Measurements from ENCODE around the gene SUGCT. TPM values are rescaled to one million over a fixed set of nuclear protein-coding genes. Genes with fewer than 3 reads are reported as not detected.

SUGCT gene
- total RNA-seq, 2 experiments from 2014 or later, result 0.76 to 1.5 TPM

DNA sequence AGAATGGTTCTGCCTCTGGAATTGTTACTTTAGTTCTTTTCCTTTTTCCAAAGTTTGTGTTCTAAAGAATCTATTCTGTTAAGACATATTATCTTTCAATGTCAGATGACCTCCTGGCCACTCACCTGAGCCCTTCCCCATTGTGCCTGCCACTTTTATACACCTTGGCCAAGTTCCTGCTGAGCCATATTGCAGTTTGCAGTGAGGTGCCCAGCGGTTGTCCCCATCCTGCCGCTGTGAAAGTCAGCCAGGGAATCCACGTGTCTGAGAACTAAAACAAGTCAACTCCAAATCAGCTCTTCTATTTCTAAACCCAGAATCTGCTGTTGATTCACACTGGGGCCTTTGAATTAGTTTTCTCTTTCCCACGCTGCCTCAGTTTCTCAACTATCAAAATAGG is 641.1 kb downstream of the SUGCT start:
- Mint-ChIP-seq H3K9me3 (no peaks in the 10 kb centered on the region), H3K36me3 (no peaks in the 10 kb centered on the region), H3K4me1 (ENCODE audit: low read depth) (no peaks in the 10 kb centered on the region), H3K4me3 (no peak overlapping the region), H3K27me3 (no peaks in the 10 kb centered on the region), H3K27ac (no peak overlapping the region)
- intact Hi-C loops (cut with micrococcal nuclease), result no loop called here
- DNase-seq, result no peak
- ChIA-PET POLR2A (no interaction called here), CTCF (no interaction called here)

- H3K27ac Mint-ChIP-seq, result no peak overlapping the region
- H3K27me3 Mint-ChIP-seq, result no peaks in the 10 kb centered on the region
- POLR2A ChIA-PET, result no interaction called here
- H3K9me3 Mint-ChIP-seq, result no peaks in the 10 kb centered on the region
- intact Hi-C loops (cut with micrococcal nuclease), result no loop called here
- H3K4me1 Mint-ChIP-seq (ENCODE audit: low read depth), result no peaks in the 10 kb centered on the region
- no peak overlapping the region for H3K4me3 Mint-ChIP-seq
- H3K36me3 Mint-ChIP-seq, result no peaks in the 10 kb centered on the region
- no peak for DNase-seq
- CTCF ChIA-PET, result no interaction called here
Measured at GRCh38 chr7:40777730-40778312, 643.0 kb downstream of the SUGCT start.

DNA sequence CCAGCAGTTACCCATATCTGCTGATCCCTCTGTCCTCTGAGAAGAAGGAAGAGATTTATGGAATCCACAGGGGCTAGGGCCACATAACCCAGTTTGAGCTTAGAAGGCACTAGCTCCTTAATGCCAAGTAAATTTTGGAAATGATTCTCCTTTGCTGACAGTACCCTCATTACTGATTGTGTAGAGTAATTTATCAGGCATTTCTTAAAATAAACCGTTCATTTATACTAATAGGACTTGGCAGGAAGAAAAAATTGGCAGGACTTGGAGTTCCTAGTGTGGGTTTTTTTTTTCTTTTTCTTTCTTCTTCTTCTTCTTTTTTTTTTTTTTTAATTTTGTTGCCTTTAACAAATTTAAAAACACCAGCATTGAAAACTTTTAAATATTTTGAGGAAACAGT is 645.7 kb downstream of the SUGCT start:
- DNase-seq, result no peak
- H3K36me3 Mint-ChIP-seq, result no peaks in the 10 kb centered on the region
- no peaks in the 10 kb centered on the region for H3K4me1 Mint-ChIP-seq (ENCODE audit: low read depth)
- no peaks in the 10 kb centered on the region for H3K27me3 Mint-ChIP-seq
- ChIA-PET POLR2A (no interaction called here), CTCF (no interaction called here)
- intact Hi-C loops (cut with micrococcal nuclease), result no loop called here
- no peak overlapping the region for H3K4me3 Mint-ChIP-seq
- H3K9me3 Mint-ChIP-seq, result no peaks in the 10 kb centered on the region
- H3K27ac Mint-ChIP-seq, result no peak overlapping the region

DNA sequence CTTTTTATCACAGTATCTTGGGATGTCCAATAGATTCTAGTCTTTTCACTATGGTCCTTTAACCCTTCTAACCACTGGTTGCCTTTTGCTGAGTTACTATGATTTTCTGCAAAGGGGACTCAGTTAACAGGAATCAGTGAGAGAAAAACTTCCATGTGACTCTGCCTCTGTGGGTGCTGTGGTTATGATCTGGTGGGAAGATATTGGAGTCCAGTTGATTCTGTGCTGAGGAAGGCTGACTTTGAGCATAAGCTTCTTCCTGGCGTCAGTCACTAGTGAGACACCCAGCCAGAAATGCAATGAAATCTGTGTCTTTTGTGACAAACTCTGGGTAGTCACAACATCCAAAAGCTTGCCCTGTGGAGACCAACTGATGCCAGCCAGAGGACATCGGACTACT is 648.0 kb downstream of the SUGCT start:
- Mint-ChIP-seq H3K4me3 (no peak overlapping the region), H3K36me3 (no peaks in the 10 kb centered on the region), H3K9me3 (no peaks in the 10 kb centered on the region), H3K4me1 (ENCODE audit: low read depth) (no peaks in the 10 kb centered on the region), H3K27me3 (no peaks in the 10 kb centered on the region), H3K27ac (no peak overlapping the region)
- POLR2A ChIA-PET, result no interaction called here
- no peak for DNase-seq
- CTCF ChIA-PET, result no interaction called here
- intact Hi-C loops (cut with micrococcal nuclease), result no loop called here

DNA sequence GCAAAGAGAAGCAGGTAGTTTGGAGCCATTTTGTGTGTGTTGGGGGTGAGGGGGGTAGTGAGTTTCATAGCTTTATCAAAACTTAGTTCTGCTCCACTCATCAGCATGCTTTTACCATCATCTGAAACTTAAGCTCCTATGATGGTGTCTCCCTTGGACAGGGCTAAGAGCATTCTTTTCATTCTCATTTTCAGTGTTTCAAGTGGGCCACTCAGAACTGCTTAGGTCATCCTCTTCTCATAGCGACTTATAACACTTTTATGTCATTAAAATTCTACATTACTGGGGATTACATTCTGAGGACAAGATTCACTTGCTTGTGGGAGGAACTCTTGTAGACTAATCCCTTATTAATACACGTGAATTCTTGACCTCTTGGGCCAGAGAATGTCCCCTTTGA is 649.4 kb downstream of the SUGCT start:
- Mint-ChIP-seq H3K4me3 (no peak overlapping the region), H3K36me3 (no peaks in the 10 kb centered on the region), H3K9me3 (no peaks in the 10 kb centered on the region), H3K27ac (no peak overlapping the region), H3K4me1 (ENCODE audit: low read depth) (no peaks in the 10 kb centered on the region), H3K27me3 (no peaks in the 10 kb centered on the region)
- ChIA-PET POLR2A (no interaction called here), CTCF (no interaction called here)
- no peak for DNase-seq
- intact Hi-C loops (cut with micrococcal nuclease), result no loop called here

DNA sequence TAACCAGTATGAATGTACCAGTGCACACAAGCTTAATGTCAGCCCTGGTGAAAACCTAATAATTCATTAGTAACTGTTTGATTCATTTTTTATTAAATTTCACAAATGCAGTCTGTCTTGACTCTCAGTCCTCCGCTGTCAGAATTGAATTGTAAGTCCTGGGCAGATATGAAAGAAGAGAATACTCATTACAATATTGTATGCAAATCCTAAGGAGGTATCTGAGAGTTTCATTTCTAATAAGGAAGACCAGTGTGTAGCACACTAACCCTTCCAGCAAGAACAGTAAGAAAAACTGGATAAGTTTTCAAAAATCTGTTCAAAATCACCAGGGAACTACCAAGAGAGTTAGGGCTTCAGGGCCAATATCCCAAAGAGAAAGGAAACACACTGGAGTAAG is 652.1 kb downstream of the SUGCT start:
- intact Hi-C loops (cut with micrococcal nuclease), result no loop called here
- CTCF ChIA-PET, result no interaction called here
- Mint-ChIP-seq H3K4me1 (ENCODE audit: low read depth) (no peaks in the 10 kb centered on the region), H3K27me3 (no peaks in the 10 kb centered on the region), H3K4me3 (no peak overlapping the region), H3K36me3 (peaks cover 2% of the 10 kb centered on the region), H3K27ac (no peak overlapping the region), H3K9me3 (peaks cover 2% of the 10 kb centered on the region)
- no peak for DNase-seq
- POLR2A ChIA-PET, result no interaction called here

- ChIA-PET POLR2A (no interaction called here), CTCF (no interaction called here)
- H3K27ac Mint-ChIP-seq, result no peak overlapping the region
- H3K36me3 Mint-ChIP-seq, result peaks cover 2% of the 10 kb centered on the region
- H3K4me3 Mint-ChIP-seq, result no peak overlapping the region
- H3K9me3 Mint-ChIP-seq, result peaks cover 6% of the 10 kb centered on the region
- no peak for DNase-seq
- H3K4me1 Mint-ChIP-seq (ENCODE audit: low read depth), result no peaks in the 10 kb centered on the region
- intact Hi-C loops (cut with micrococcal nuclease), result no loop called here
- H3K27me3 Mint-ChIP-seq, result no peaks in the 10 kb centered on the region
Measured at GRCh38 chr7:40793132-40793531, 658.3 kb downstream of the SUGCT start.

GRCh38 chr7:40795607-40796006 is 660.8 kb downstream of the SUGCT start:
- intact Hi-C loops (cut with micrococcal nuclease), result no loop called here
- Mint-ChIP-seq H3K27ac (no peak overlapping the region), H3K4me3 (no peak overlapping the region), H3K36me3 (no peaks in the 10 kb centered on the region), H3K4me1 (ENCODE audit: low read depth) (no peaks in the 10 kb centered on the region), H3K27me3 (no peaks in the 10 kb centered on the region), H3K9me3 (peaks cover 4% of the 10 kb centered on the region)
- ChIA-PET CTCF (no interaction called here), POLR2A (no interaction called here)
- DNase-seq, result no peak

GRCh38 chr7:40796723-40797122 is 661.9 kb downstream of the SUGCT start:
- POLR2A ChIA-PET, result no interaction called here
- no peak for DNase-seq
- no peaks in the 10 kb centered on the region for H3K27me3 Mint-ChIP-seq
- no peak overlapping the region for H3K27ac Mint-ChIP-seq
- peaks cover 4% of the 10 kb centered on the region for H3K9me3 Mint-ChIP-seq
- CTCF ChIA-PET, result no interaction called here
- H3K4me3 Mint-ChIP-seq, result no peak overlapping the region
- intact Hi-C loops (cut with micrococcal nuclease), result no loop called here
- H3K36me3 Mint-ChIP-seq, result no peaks in the 10 kb centered on the region
- H3K4me1 Mint-ChIP-seq (ENCODE audit: low read depth), result no peaks in the 10 kb centered on the region

DNA sequence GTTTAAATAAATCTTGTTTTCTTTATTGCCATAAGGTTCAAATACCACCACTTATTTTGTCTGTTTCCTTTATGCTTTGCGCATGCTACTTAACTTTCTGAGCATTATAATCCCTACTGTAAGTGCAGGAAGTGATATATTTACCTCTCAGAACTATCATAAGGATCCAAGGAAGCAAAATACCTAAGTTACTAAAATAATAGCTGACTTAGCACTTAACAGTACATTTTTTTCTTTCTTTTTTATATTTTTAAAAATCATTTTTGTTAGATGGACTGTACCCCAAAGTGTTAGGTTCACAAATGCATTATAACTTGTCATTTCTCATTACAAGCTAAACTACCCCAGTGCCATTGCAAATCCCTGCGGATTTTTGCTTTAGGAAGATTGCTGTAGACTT is 663.8 kb downstream of the SUGCT start:
- no peak overlapping the region for H3K27ac Mint-ChIP-seq
- no peak overlapping the region for H3K4me3 Mint-ChIP-seq
- POLR2A ChIA-PET, result no interaction called here

GRCh38 chr7:40799493-40800403 is 664.9 kb downstream of the SUGCT start:
- no peaks in the 10 kb centered on the region for H3K27me3 Mint-ChIP-seq

More for the DNA sequence above, 663.8 kb downstream of the SUGCT start:
- DNase-seq, result no peak
- CTCF ChIA-PET, result no interaction called here
- intact Hi-C loops (cut with micrococcal nuclease), result no loop called here
- Mint-ChIP-seq H3K27me3 (no peaks in the 10 kb centered on the region), H3K4me1 (ENCODE audit: low read depth) (no peaks in the 10 kb centered on the region), H3K9me3 (peaks cover 7% of the 10 kb centered on the region), H3K36me3 (no peaks in the 10 kb centered on the region)

DNA sequence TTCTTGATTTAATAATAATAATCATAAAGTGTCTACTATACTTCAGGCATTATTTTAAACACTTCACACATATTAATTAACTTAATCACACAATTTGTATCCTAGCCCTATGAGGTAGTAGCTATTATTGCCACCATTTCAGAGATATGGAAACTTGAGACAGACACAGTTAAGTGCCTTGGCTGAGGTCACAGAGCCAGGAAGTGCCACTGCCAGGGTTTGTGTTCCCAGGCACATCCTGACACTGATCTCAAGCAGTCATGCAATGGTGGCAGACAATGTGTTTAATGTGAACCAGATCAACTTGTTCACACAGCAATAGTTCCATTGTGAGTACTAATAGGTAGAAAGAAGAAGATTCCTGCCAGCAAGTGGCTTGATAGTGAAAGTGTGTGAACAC is 666.0 kb downstream of the SUGCT start:
- no peak for DNase-seq
- intact Hi-C loops (cut with micrococcal nuclease), result no loop called here
- CTCF ChIA-PET, result no interaction called here
- POLR2A ChIA-PET, result no interaction called here
- Mint-ChIP-seq H3K27ac (no peak overlapping the region), H3K36me3 (no peaks in the 10 kb centered on the region), H3K4me1 (ENCODE audit: low read depth) (no peaks in the 10 kb centered on the region), H3K9me3 (peaks cover 12% of the 10 kb centered on the region), H3K4me3 (no peak overlapping the region), H3K27me3 (no peaks in the 10 kb centered on the region)

More at GRCh38 chr7:40799493-40800403, 664.9 kb downstream of the SUGCT start:
- intact Hi-C loops (cut with micrococcal nuclease), result no loop called here
- H3K9me3 Mint-ChIP-seq, result peaks cover 10% of the 10 kb centered on the region
- POLR2A ChIA-PET, result no interaction called here
- no peaks in the 10 kb centered on the region for H3K36me3 Mint-ChIP-seq
- no peak for DNase-seq
- no peaks in the 10 kb centered on the region for H3K4me1 Mint-ChIP-seq (ENCODE audit: low read depth)
- CTCF ChIA-PET, result no interaction called here
- H3K27ac Mint-ChIP-seq, result no peak overlapping the region
- H3K4me3 Mint-ChIP-seq, result no peak overlapping the region

DNA sequence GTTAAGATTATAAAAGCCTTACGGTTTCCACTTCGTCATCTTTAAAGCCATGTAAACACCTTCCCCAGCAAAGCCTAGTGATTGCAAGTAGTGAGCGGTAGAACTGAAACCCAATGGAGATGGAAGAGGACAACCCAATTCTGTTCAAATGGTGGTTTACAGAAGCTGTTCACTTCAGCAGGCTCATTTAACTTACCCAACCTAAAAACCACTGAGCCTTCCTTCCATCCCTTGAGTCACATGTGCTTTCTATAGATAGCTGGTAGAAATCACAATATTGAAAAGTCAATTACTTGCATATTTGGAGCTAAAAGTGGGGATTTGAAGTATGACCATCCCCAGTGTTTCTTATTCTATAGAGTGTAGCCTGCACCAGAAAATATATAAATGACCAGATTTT is 667.7 kb downstream of the SUGCT start:
- H3K4me1 Mint-ChIP-seq (ENCODE audit: low read depth), result no peaks in the 10 kb centered on the region
- H3K4me3 Mint-ChIP-seq, result no peak overlapping the region
- intact Hi-C loops (cut with micrococcal nuclease), result no loop called here
- DNase-seq, result no peak
- POLR2A ChIA-PET, result no interaction called here
- no peaks in the 10 kb centered on the region for H3K27me3 Mint-ChIP-seq
- no peak overlapping the region for H3K27ac Mint-ChIP-seq
- H3K36me3 Mint-ChIP-seq, result no peaks in the 10 kb centered on the region
- CTCF ChIA-PET, result no interaction called here
- H3K9me3 Mint-ChIP-seq, result peaks cover 12% of the 10 kb centered on the region
